Gastrocnemius medialis (tissue), 4 donors: ENCODE measurements around the gene NUDT2. TPM values are rescaled to one million over a fixed set of nuclear protein-coding genes. Genes with fewer than 3 reads are reported as not detected.
"Not testable (repeated sequence)": the region's sequence is repeated elsewhere in the genome, so short reads cannot be mapped to it uniquely, and the experiment has no call there.

Experiments
- ATAC-seq, 2 donors: fragments of 150-250 bp; one replicate each; pipeline ENCODE4 v1.9.1; 2016
- DNase-seq, 2 donors: peaks; one replicate each; pipeline ENCODE4 v3.0.0-alpha.2; 2019
- H3K27ac ChIP-seq, 4 donors: fragments of 200-600 bp; sonication (generic); 1 replicate in 1 of 4; 2 replicates in 3 of 4; pipeline ENCODE4 v1.5.1; 2016 to 2018; ENCODE audit warnings: mild to moderate bottlenecking in 2 of 4, moderate library complexity in 1 of 4
- H3K27me3 ChIP-seq, 3 donors: fragments of 200-600 bp; sonication (generic) in 2 of 3; 1 replicate in 1 of 3; 2 replicates in 2 of 3; pipeline versions ENCODE4 v1.5.1 to v1.6.0; 2016 to 2019; ENCODE audit warnings: mild to moderate bottlenecking in 1 of 3, moderate library complexity in 1 of 3
- H3K36me3 ChIP-seq, 2 donors: fragments of 200-600 bp; sonication (generic) in 1 of 2; one replicate each; pipeline ENCODE4 v1.5.1; 2017 to 2018
- H3K4me1 ChIP-seq, 2 donors: fragments of 200-600 bp; sonication (generic) in 1 of 2; one replicate each; pipeline ENCODE4 v1.5.1; 2016 to 2017; ENCODE audit warnings: mild to moderate bottlenecking in 2 of 2
- H3K4me3 ChIP-seq, 4 donors: fragments of 200-600 bp; sonication (generic) in 3 of 4; 1 replicate in 1 of 4; 2 replicates in 3 of 4; pipeline ENCODE4 v1.5.1; 2016 to 2019; ENCODE audit warnings: mild to moderate bottlenecking in 2 of 4
- H3K9me3 ChIP-seq, 3 donors: fragments of 200-600 bp; sonication (generic) in 2 of 3; 1 replicate in 1 of 3; 2 replicates in 2 of 3; pipeline ENCODE4 v1.5.1; 2016 to 2019
- CTCF ChIP-seq, 5 experiments: fragments of 450-650 bp in 3 of 5; fragments of 200-600 bp in 2 of 5; sonication (generic) in 2 of 5; IDR thresholded peaks in 4 of 5; conservative IDR thresholded peaks in 1 of 5; 1 replicate in 4 of 5; 2 replicates in 1 of 5; pipeline ENCODE4 v1.5.1; 2016 to 2019; ENCODE audit warnings: antibody characterized with exemption in 5 of 5, mild to moderate bottlenecking in 3 of 5, moderate library complexity in 3 of 5
- POLR2A ChIP-seq, 2 donors: fragments of 450-650 bp; IDR thresholded peaks; one replicate each; pipeline ENCODE4 v1.6.1; 2017; ENCODE audit warnings: antibody characterized with exemption in 2 of 2, mild to moderate bottlenecking in 2 of 2, moderate library complexity in 2 of 2
- in situ Hi-C, 4 donors: fragments of 200-750 bp; cut with MboI; loops; one replicate each; pipeline versions ENCODE4 v1.15.0 to v1.8.0; 2017; ENCODE audit warnings: low sequenced_read_pairs in 4 of 4
- intact Hi-C: fragments of 100-400 bp; cut with DNase I; formaldehyde crosslinking; loops from one replicate; pipeline ENCODE4 v1.15.1; 2023; ENCODE audit warnings: low total_unique reads
- total RNA-seq, 4 donors: library from RNA; depleted of rRNA; stranded (reverse); fragments of >200 nt; gene quantifications; one replicate each; pipeline versions ENCODE4 v1.1.0 to v1.2.3, GENCODE V29; 2016

NUDT2 gene
- total RNA-seq, 4 donors from 2014 or later, result 8.2 to 19.9 (median 16.1) TPM

GRCh38 chr9:34362614-34363214, 33.3 kb downstream of the NUDT2 start:
- DNase-seq (no peak), ATAC-seq (no peak)
- TF ChIP-seq CTCF (IDR thresholded peaks at IDR 0.05 in 4 of 5, conservative IDR thresholded peaks at IDR 0.05 in 1 of 5) (no peak), POLR2A (IDR thresholded peaks at IDR 0.05) (no peak)
- peaks cover 26% of the 10 kb centered on the region in 2 donors for H3K4me1 ChIP-seq
- H3K36me3 ChIP-seq, result no peaks in the 10 kb centered on the region
- no peaks in the 10 kb centered on the region for H3K27me3 ChIP-seq
- H3K27ac ChIP-seq, result peak overlapping the region in 1 of 4 donors; percentile 48
- no peak overlapping the region for H3K4me3 ChIP-seq
- intact Hi-C loops, result no loop called here
- no peaks in the 10 kb centered on the region for H3K9me3 ChIP-seq
- in situ Hi-C loops, result no loop called here

- no peak for TF ChIP-seq POLR2A (IDR thresholded peaks at IDR 0.05)
- TF ChIP-seq CTCF (IDR thresholded peaks at IDR 0.05 in 4 of 5, conservative IDR thresholded peaks at IDR 0.05 in 1 of 5), result no peak
- Histone ChIP-seq H3K27me3 (no peaks in the 10 kb centered on the region), H3K4me3 (peak overlapping the region in 2 of 4 donors; percentile 12 to 14), H3K36me3 (no peaks in the 10 kb centered on the region), H3K9me3 (no peaks in the 10 kb centered on the region), H3K27ac (peak overlapping the region; percentile 22 to 63 (median 54)), H3K4me1 (peaks cover 26 to 29% of the 10 kb centered on the region in 2 donors)
- in situ Hi-C loops, result no loop called here
- intact Hi-C loops, result no loop called here
- no peak for DNase-seq
- ATAC-seq, result peak; percentile 40 to 56
These were observed 34.4 kb downstream of the NUDT2 start for GRCh38 chr9:34363619-34364351.

DNA sequence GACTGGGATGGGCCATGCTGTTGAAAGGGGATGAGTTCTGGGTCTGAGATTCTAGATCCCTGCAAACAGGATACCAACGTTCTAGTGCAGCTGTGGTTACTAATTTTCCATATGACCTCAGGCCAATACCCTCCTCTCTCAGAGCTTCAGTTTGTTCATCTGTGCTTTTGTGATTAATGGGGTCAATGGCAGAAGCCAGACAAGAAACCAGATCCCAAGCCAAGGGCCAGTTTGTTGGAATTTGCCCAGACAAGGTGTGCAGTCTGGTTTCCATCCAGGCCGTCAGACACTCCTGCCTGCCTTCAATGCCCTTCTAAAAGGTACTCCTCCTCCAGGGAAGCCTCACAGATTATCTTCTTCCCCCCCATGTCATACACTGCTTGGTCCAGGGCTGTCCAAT, 35.9 kb downstream of the NUDT2 start:
- no peak overlapping the region for H3K4me3 ChIP-seq
- no peak for DNase-seq
- TF ChIP-seq CTCF (IDR thresholded peaks at IDR 0.05 in 4 of 5, conservative IDR thresholded peaks at IDR 0.05 in 1 of 5) (no peak), POLR2A (IDR thresholded peaks at IDR 0.05) (no peak)
- peaks cover 0 to 5% of the 10 kb centered on the region in 2 donors for H3K36me3 ChIP-seq
- H3K27me3 ChIP-seq, result no peaks in the 10 kb centered on the region
- in situ Hi-C loops (no loop called here), intact Hi-C loops (no loop called here)
- H3K4me1 ChIP-seq, result peaks cover 37 to 41% of the 10 kb centered on the region in 2 donors
- H3K9me3 ChIP-seq, result no peaks in the 10 kb centered on the region
- ATAC-seq, result no peak
- peak overlapping the region in 1 of 4 donors; percentile 6 for H3K27ac ChIP-seq

GRCh38 chr9:34366365-34366764, 37.0 kb downstream of the NUDT2 start:
- Histone ChIP-seq H3K27ac (no peak overlapping the region), H3K4me3 (no peak overlapping the region), H3K9me3 (no peaks in the 10 kb centered on the region), H3K4me1 (peaks cover 41 to 49% of the 10 kb centered on the region in 2 donors), H3K27me3 (no peaks in the 10 kb centered on the region), H3K36me3 (peaks cover 0 to 16% of the 10 kb centered on the region in 2 donors)
- intact Hi-C loops, result no loop called here
- in situ Hi-C loops, result no loop called here
- DNase-seq, result no peak
- TF ChIP-seq POLR2A (IDR thresholded peaks at IDR 0.05), result no peak
- TF ChIP-seq CTCF (IDR thresholded peaks at IDR 0.05 in 4 of 5, conservative IDR thresholded peaks at IDR 0.05 in 1 of 5), result no peak
- ATAC-seq, result no peak

GRCh38 chr9:34367751-34368410, 38.5 kb downstream of the NUDT2 start:
- H3K27me3 ChIP-seq, H3K9me3 ChIP-seq, H3K27ac ChIP-seq, H3K4me3 ChIP-seq, ATAC-seq, intact Hi-C loops, in situ Hi-C loops, DNase-seq: not testable (repeated sequence)
- Histone ChIP-seq H3K4me1 (peaks cover 41 to 49% of the 10 kb centered on the region in 2 donors), H3K36me3 (peaks cover 0 to 27% of the 10 kb centered on the region in 2 donors)

DNA sequence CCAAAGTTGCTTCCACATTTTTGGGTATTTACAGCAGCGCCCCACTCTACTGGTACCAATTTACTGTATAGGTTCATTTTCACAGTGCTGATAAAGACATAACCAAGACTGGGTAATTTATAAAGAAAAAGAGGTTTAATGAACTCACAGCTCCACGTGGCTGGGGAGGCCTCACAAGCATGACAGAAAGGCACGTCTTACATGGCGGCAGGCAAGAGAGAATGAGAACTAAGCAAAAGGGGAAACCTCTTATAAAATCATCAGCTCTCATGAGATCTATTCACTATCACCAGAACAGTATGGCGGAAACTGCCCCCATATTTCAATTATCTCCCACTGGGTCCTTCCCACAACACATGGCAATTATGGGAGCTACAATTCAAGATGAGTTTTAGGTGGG, 39.4 kb downstream of the NUDT2 start:
- H3K9me3 ChIP-seq, ATAC-seq, DNase-seq, H3K27me3 ChIP-seq, in situ Hi-C loops, intact Hi-C loops, H3K4me3 ChIP-seq: not testable (repeated sequence)
- peaks cover 0 to 27% of the 10 kb centered on the region in 2 donors for H3K36me3 ChIP-seq
- H3K4me1 ChIP-seq, result peaks cover 34 to 47% of the 10 kb centered on the region in 2 donors
- peak overlapping the region in 2 of 4 donors; percentile 15 to 92 for H3K27ac ChIP-seq
